GM10248 (cell line): ENCODE measurements around the gene MAEA.

Experiments
- CTCF ChIA-PET: fragments of 300-600 bp; sonication (Branson Sonifier 250); formaldehyde crosslinking; extraction: SDS; loops from one replicate; lab custom pipeline; 2021; ENCODE audit warnings: antibody characterized with exemption; lab: Yijun Ruan, JAX
- POLR2A ChIA-PET: fragments of 350-650 bp; sonication (Branson Sonifier 250); formaldehyde crosslinking; extraction: SDS; loops from one replicate; lab custom pipeline; 2020; ENCODE audit warnings: antibody characterized with exemption; lab: Yijun Ruan, JAX
- DNase-seq: peaks from one replicate; pipeline ENCODE4 v3.0.0; 2012; ENCODE audit errors: extremely low spot score
- TF ChIP-seq, protein P1 (sequence below): IDR thresholded peaks from 2 replicates; pipeline ENCODE4 v1.5.1; 2012; ENCODE audit warnings: mild to moderate bottlenecking, low read depth; ENCODE audit errors: extremely low read depth, missing control alignments, control extremely low read depth

Gene MAEA

DNA sequence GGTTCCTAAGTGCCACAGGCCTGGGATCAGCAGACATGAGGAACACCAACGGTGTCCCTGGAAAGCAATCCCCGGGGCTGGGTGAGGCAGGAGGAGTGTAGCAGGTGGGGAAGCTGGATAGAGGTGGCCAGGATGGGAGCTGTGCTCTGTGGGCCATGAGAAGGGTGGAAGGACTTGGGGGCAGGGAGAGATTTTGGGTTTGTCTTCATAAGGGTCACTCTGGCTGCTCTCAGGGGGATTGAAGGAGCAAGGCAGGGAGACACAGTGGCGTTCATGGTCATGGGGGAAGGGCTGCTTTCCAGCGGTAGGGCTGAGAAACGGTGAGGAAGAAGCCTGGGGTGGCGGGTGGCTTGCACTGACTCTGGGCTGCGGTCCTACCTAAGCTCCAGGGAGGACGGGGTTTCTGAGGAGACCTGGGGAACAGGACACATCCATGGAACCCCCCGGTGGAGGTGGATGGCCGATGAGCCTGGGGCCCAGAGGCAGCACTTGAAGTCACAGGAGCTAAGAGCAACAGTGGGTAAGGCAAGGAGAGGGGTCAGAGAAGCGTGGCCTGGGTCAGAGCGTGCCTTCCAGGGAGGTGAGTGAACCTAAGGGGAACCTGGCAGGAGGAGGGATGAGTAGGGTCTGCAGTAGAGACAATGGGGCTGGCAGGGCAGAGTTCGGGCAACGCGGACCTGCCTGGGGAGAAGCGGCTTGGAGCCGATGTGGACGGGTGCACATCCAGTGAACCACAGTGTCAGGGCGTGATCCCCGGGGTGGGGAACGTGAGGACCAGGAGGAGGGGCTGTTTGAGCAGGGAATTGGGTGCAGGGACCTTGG is 28.4 kb upstream of the MAEA start:
- CTCF ChIA-PET, result interaction anchor here (1.0 kb wide), 1 partner anchor 94 kb away, joined by 3 read pairs; no protein-coding TSS in a partner anchor
- POLR2A ChIA-PET, result no interaction called here
- DNase-seq, result no peak
- TF ChIP-seq, protein P1, sequence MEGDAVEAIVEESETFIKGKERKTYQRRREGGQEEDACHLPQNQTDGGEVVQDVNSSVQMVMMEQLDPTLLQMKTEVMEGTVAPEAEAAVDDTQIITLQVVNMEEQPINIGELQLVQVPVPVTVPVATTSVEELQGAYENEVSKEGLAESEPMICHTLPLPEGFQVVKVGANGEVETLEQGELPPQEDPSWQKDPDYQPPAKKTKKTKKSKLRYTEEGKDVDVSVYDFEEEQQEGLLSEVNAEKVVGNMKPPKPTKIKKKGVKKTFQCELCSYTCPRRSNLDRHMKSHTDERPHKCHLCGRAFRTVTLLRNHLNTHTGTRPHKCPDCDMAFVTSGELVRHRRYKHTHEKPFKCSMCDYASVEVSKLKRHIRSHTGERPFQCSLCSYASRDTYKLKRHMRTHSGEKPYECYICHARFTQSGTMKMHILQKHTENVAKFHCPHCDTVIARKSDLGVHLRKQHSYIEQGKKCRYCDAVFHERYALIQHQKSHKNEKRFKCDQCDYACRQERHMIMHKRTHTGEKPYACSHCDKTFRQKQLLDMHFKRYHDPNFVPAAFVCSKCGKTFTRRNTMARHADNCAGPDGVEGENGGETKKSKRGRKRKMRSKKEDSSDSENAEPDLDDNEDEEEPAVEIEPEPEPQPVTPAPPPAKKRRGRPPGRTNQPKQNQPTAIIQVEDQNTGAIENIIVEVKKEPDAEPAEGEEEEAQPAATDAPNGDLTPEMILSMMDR, result no peak

DNA sequence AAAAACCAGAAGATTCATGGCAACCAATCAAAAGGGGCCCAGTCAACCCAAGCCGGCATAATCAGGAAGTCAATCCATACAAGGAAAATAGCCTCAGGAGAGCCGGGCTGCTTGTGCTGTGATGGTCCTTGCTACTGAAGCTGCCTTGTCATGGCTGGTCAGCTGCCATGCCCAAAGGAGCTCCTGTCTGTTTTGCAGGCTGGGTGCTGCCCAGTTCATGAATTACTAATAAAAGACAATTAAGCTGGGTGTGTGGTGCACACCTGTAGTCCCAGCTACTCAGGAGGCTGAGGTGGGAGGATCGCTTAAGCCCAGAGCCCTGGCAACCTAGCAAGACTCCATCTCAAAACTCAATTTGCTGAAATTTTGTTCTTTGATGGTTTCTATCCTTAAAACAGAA is 24.7 kb upstream of the MAEA start:
- ChIA-PET CTCF (interaction anchor here (0.9 to 7.1 kb wide), 5 partner anchors 13 to 135 kb away, joined by 3 to 58 read pairs (median 4); partner anchors contain the start of gene CTBP1), POLR2A (no interaction called here)
- no peak for DNase-seq
- TF ChIP-seq, protein P1, result no peak

DNA sequence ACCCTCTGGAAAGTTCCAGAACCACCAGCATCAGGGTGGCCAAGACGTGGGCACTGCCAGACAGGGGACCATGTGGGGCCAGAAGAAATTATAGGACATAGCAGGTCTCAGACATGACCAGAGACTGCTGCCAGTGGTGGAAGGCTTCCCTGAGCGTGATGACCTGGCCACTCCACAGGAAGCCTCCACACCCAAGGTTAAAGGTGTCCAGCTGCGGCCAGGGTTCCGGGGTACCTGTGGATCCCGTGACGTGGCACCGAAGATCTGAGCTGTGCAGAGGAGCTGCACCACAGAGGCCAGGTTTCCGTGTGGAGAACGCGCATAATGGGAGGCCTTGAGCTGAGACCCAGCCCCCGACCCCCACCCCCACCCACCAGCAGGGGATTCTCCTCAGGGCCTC is 24.3 kb upstream of the MAEA start:
- no peak for DNase-seq
- CTCF ChIA-PET, result interaction anchor here (1.0 to 7.1 kb wide), 4 partner anchors 13 to 135 kb away, joined by 3 to 58 read pairs (median 24); partner anchors contain the start of gene CTBP1
- TF ChIP-seq, protein P1, result no peak
- POLR2A ChIA-PET, result no interaction called here

DNA sequence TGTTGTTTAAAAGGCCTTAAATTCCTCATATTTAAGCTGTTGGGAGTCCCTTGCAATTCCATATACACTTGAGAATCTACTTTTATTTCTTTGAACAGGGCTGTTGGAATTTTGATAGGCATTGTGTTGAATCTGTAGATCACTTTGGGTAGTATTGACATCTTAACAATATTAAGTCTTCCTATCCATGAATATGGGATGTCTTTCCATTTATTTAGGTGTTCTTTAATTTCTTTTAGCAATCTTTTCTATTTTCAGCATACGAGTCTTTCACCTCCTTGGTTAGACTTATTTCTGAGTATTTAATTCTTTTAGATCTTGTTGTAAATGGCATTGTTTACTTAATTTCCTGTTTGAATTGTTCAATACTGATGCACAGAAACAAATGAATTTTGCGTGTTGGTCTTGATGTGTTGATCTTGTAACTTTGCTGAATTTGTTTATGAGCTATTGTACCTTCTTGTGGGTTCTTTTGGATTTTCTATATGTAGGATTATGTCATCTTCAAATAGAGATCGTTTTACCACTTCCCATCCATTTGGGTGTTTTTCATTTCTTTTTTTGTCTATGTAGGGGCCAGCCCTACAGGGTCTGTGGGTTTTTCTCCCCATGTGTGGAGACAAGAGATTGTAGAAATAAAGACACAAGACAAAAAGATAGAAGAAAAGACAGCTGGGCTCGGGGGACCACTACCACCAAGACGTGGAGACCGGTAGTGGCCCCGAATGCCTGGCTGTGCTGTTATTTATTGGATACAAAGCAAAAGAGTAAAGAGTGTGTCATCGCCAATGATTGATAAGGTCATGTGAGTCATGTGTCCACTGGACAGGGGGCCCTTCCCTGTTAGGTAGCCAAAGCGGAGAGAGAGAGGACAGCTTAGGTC is 22.6 kb upstream of the MAEA start:
- ChIA-PET CTCF (interaction anchor here (1.0 to 7.1 kb wide), 22 partner anchors 10 to 280 kb away, joined by 3 to 58 read pairs (median 8); partner anchors contain the start of genes CTBP1, IDUA, MAEA and UVSSA), POLR2A (no interaction called here)
- TF ChIP-seq, protein P1, result no peak
- DNase-seq, result no peak

DNA sequence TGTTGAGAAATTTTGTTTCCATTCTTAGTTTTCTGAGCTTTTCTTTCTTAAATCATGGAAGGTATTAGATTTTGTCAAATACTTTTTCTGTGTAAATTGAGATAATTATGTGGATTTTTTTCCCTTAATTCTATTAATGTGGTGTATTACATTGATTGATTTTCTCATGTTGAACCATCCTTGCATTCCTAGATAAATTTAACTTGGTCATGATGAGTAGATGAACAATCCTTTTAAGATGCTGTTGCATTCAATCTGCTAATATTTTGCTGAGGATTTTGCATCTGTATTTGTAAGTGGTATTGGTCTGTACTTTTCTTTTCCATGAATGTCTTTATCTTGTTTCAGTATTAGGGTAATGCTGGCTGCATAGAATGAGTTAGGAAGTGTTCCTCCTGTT is 20.5 kb upstream of the MAEA start:
- TF ChIP-seq, protein P1, result no peak
- DNase-seq, result no peak
- POLR2A ChIA-PET, result no interaction called here
- CTCF ChIA-PET, result interaction anchor here (1.0 to 7.1 kb wide), 15 partner anchors 8 to 139 kb away, joined by 3 to 58 read pairs (median 12); partner anchors contain the start of genes CTBP1 and MAEA

DNA sequence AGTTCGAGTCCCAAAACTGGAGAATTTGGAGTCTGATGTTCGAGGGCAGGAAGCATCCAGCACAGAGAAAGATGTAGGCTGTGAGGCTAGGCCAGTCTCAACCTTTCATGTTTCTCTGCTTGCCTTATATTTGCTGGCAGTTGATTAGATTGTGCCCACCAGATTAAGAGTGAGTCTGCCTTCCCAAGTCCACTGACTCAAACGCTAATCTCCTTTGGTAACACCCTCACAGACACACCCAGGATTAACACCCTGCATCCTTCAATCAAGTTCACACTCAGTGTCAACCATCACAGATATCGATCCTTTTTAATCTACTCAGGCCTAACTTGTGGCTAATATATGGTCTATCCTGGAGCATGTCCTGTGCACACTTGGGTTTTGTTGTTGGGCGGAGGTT is 18.0 kb upstream of the MAEA start:
- ChIA-PET CTCF (no interaction called here), POLR2A (no interaction called here)
- TF ChIP-seq, protein P1, result no peak
- DNase-seq, result no peak
